Common myeloid progenitor, CD34-positive (primary cell): ENCODE measurements around the gene TOP2B.

Experiments used
- CTCF ChIA-PET: fragments of 350-600 bp; sonication (Branson Sonifier 250); formaldehyde crosslinking; loops from one replicate; lab custom pipeline; 2021; ENCODE audit warnings: antibody characterized with exemption; lab: Charles Lee
- POLR2A ChIA-PET: fragments of 350-600 bp; sonication (Branson Sonifier 250); formaldehyde crosslinking; loops from one replicate; lab custom pipeline; 2021; ENCODE audit warnings: antibody characterized with exemption; lab: Charles Lee
- DNase-seq, 3 donors: peaks; one replicate each; pipeline versions ENCODE4 v3.0.0 to v3.0.0-alpha.2; 2013
- H3K27ac ChIP-seq, 2 experiments: 1 replicate in 1 of 2; 2 replicates in 1 of 2; pipeline ENCODE4 v1.7.0; 2013; ENCODE audit warnings: inconsistent platforms in 2 of 2, low read length in 2 of 2, mild to moderate bottlenecking in 2 of 2, low read depth in 1 of 2, moderate library complexity in 1 of 2; ENCODE audit not compliant: severe bottlenecking in 2 of 2, insufficient read depth in 1 of 2, poor library complexity in 1 of 2
- H3K27me3 ChIP-seq, 5 experiments: replicated peaks in 2 of 5; 1 replicate in 3 of 5; 2 replicates in 2 of 5; pipeline versions ENCODE4 v1.6.1 to v1.7.0; 2013; ENCODE audit warnings: low read length in 4 of 5, mild to moderate bottlenecking in 2 of 5, moderate library complexity in 2 of 5, inconsistent platforms in 1 of 5; ENCODE audit not compliant: insufficient read depth in 5 of 5, control insufficient read depth in 4 of 5
- H3K36me3 ChIP-seq, 4 experiments: 1 replicate in 2 of 4; 2 replicates in 2 of 4; pipeline versions ENCODE4 v1.6.1 to v1.7.0; 2013; ENCODE audit warnings: low read length in 3 of 4, control low read depth in 1 of 4, mild to moderate bottlenecking in 1 of 4; ENCODE audit not compliant: control insufficient read depth in 4 of 4, insufficient read depth in 4 of 4
- H3K4me1 ChIP-seq, 4 experiments: 1 replicate in 3 of 4; 2 replicates in 1 of 4; pipeline versions ENCODE4 v1.6.1 to v1.7.1; 2013; ENCODE audit warnings: low read length in 3 of 4, mild to moderate bottlenecking in 3 of 4, control low read depth in 1 of 4, inconsistent platforms in 1 of 4, moderate library complexity in 1 of 4; ENCODE audit not compliant: control insufficient read depth in 4 of 4, insufficient read depth in 4 of 4; ENCODE audit errors: control extremely low read depth in 1 of 4
- H3K4me3 ChIP-seq, 7 experiments: 1 replicate in 4 of 7; 2 replicates in 3 of 7; pipeline versions ENCODE4 v1.5.1 to v1.7.0; 2013; ENCODE audit warnings: mild to moderate bottlenecking in 7 of 7, low read length in 6 of 7, moderate library complexity in 6 of 7, inconsistent platforms in 2 of 7, low read depth in 2 of 7, control low read depth in 1 of 7; ENCODE audit not compliant: insufficient read depth in 4 of 7, control insufficient read depth in 1 of 7; ENCODE audit errors: extremely low read depth in 1 of 7
- H3K9me3 ChIP-seq, 5 experiments: 1 replicate in 4 of 5; 2 replicates in 1 of 5; pipeline versions ENCODE4 v1.6.1 to v1.7.1; 2013; ENCODE audit warnings: low read length in 4 of 5, mild to moderate bottlenecking in 2 of 5, inconsistent platforms in 1 of 5, low read depth in 1 of 5, moderate library complexity in 1 of 5; ENCODE audit not compliant: control insufficient read depth in 4 of 5, insufficient read depth in 2 of 5; ENCODE audit errors: control extremely low read depth in 1 of 5
- WGBS: methylation state at CpG from one replicate; pipeline ENCODE4 v1.1.5; 2013; ENCODE audit not compliant: insufficient coverage; 5-methylcytosine and 5-hydroxymethylcytosine counted together

Gene TOP2B

GRCh38 chr3:25580534-25580933 is 84.2 kb downstream of the TOP2B start:
- Histone ChIP-seq H3K4me1 (no peaks in the 10 kb centered on the region), H3K4me3 (no peak overlapping the region), H3K27ac (no peak overlapping the region), H3K27me3 (peaks cover 0 to 3% (median 0%) of the 10 kb centered on the region in 5 experiments), H3K9me3 (no peaks in the 10 kb centered on the region), H3K36me3 (no peaks in the 10 kb centered on the region)
- POLR2A ChIA-PET: no interaction called here
- CTCF ChIA-PET: interaction anchor here (3.0 kb wide), 1 partner anchor 13 kb away, joined by 16 read pairs; no protein-coding TSS in a partner anchor
- DNase-seq: no peak
- 96% methylated on average over 8 of the region's 8 CpGs for WGBS

- Histone ChIP-seq H3K4me1 (no peaks in the 10 kb centered on the region), H3K4me3 (no peak overlapping the region), H3K27me3 (peaks cover 0 to 3% (median 0%) of the 10 kb centered on the region in 5 experiments), H3K27ac (no peak overlapping the region), H3K9me3 (no peaks in the 10 kb centered on the region), H3K36me3 (no peaks in the 10 kb centered on the region)
- no peak for DNase-seq
- ChIA-PET CTCF (no interaction called here), POLR2A (no interaction called here)
- WGBS: 93% methylated on average over 10 of the region's 10 CpGs
Observed at GRCh38 chr3:25578059-25578458, 86.6 kb downstream of the TOP2B start.

DNA sequence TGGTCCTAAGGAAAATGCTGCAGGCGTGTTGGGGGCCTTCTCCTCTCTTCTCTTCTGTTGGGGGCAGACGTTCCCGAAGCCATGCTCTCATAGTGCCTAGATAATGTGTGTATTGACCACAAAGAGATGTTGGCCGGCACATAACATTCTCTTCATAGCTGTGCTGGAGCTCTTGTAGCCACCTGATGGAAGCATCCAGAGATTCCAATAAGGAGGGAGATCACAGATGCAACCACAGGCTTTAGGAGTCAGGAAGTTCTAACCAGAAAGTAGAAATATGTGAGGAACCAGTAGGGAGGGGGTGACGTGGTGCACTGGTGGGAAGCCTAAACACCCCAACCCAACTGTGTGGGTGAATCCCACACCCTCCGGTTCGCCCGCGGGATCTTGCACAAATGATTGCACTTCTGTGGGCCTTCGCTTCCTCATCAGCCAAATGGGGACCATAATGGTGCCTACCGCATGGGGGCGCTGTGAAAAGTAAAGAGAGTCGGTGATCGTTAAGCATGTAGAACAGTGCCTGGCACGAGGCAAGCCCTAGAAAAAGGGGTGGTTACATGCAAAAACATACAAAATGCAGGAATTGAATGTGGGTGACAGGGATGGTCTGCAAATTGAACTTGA is 87.8 kb downstream of the TOP2B start:
- H3K27ac ChIP-seq: no peak overlapping the region
- whole genome bisulfite sequencing: 88% methylated on average over 12 of the region's 15 CpGs
- no peaks in the 10 kb centered on the region for H3K36me3 ChIP-seq
- no peaks in the 10 kb centered on the region for H3K4me1 ChIP-seq
- POLR2A ChIA-PET: no interaction called here
- DNase-seq: no peak
- CTCF ChIA-PET: no interaction called here
- H3K27me3 ChIP-seq: peaks cover 0 to 3% (median 0%) of the 10 kb centered on the region in 5 experiments
- H3K4me3 ChIP-seq: no peak overlapping the region
- no peaks in the 10 kb centered on the region for H3K9me3 ChIP-seq

- H3K4me1 ChIP-seq: no peaks in the 10 kb centered on the region
- no peak overlapping the region for H3K4me3 ChIP-seq
- H3K27me3 ChIP-seq: peaks cover 0 to 3% (median 0%) of the 10 kb centered on the region in 5 experiments
- ChIA-PET POLR2A (no interaction called here), CTCF (interaction anchor here (1.2 kb wide), 1 partner anchor 17 kb away, joined by 3 read pairs; no protein-coding TSS in a partner anchor)
- H3K9me3 ChIP-seq: no peaks in the 10 kb centered on the region
- no peaks in the 10 kb centered on the region for H3K36me3 ChIP-seq
- H3K27ac ChIP-seq: no peak overlapping the region
- no peak for DNase-seq
- WGBS: 95% methylated on average over 4 of the region's 4 CpGs
Observed at GRCh38 chr3:25576146-25576545, 88.6 kb downstream of the TOP2B start.

DNA sequence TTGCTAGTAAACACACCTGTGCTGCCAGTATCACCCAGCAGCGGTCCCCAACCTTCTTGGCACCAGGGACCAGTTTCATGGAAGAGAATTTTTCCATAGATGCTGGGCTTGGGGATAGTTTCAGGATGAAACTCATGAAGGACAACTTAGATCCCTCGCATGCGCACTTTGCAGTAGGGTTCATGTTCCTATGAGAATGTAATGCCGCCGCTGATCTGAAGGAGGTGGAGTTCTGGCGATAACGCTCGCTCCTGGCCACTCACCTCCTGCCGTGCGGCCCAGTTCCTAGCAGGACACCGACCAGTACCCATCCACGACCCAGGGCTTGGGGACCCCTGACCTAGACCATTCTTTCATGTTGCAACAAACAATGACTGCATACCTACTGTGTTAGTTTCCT is 89.7 kb downstream of the TOP2B start:
- Histone ChIP-seq H3K27me3 (peaks cover 0 to 3% (median 0%) of the 10 kb centered on the region in 5 experiments), H3K9me3 (no peaks in the 10 kb centered on the region), H3K27ac (no peak overlapping the region), H3K36me3 (no peaks in the 10 kb centered on the region), H3K4me3 (no peak overlapping the region), H3K4me1 (no peaks in the 10 kb centered on the region)
- ChIA-PET POLR2A (no interaction called here), CTCF (no interaction called here)
- DNase-seq: no peak
- WGBS: 98% methylated on average over 12 of the region's 12 CpGs

GRCh38 chr3:25574172-25574765 is 90.4 kb downstream of the TOP2B start:
- POLR2A ChIA-PET: no interaction called here
- Histone ChIP-seq H3K4me3 (no peak overlapping the region), H3K27ac (no peak overlapping the region), H3K27me3 (peaks cover 0 to 3% (median 0%) of the 10 kb centered on the region in 5 experiments), H3K9me3 (no peaks in the 10 kb centered on the region), H3K4me1 (no peaks in the 10 kb centered on the region), H3K36me3 (no peaks in the 10 kb centered on the region)
- CTCF ChIA-PET: no interaction called here
- no peak for DNase-seq
- 95% methylated on average over 9 of the region's 16 CpGs for WGBS

GRCh38 chr3:25573386-25574171 is 91.1 kb downstream of the TOP2B start:
- Histone ChIP-seq H3K4me3 (no peak overlapping the region), H3K27ac (no peak overlapping the region), H3K27me3 (peaks cover 0 to 3% (median 0%) of the 10 kb centered on the region in 5 experiments), H3K36me3 (no peaks in the 10 kb centered on the region), H3K4me1 (no peaks in the 10 kb centered on the region), H3K9me3 (no peaks in the 10 kb centered on the region)
- DNase-seq: no peak
- 90% methylated on average over 11 of the region's 19 CpGs for WGBS
- ChIA-PET POLR2A (no interaction called here), CTCF (interaction anchor here (1.4 kb wide), 1 partner anchor 8 kb away, joined by 4 read pairs; no protein-coding TSS in a partner anchor)
